ENCODE results near the gene RRM2.

RRM2 gene

GRCh38 chr2:10078001-10078400 lies 44.5 kb upstream of the RRM2 start:
- no peak for TF ChIP-seq CTCF (IDR thresholded peaks at IDR 0.05; ENCODE audit: control insufficient read depth, extremely low read depth, insufficient read depth)
- no peak for DNase-seq (ENCODE audit: low read depth)
- no peak overlapping the region for H3K4me3 ChIP-seq (ENCODE audit: low read depth, low read length)

GRCh38 chr2:10078704-10079265 lies 43.8 kb upstream of the RRM2 start:
- no peak overlapping the region for H3K4me3 ChIP-seq (ENCODE audit: low read depth, low read length)
- TF ChIP-seq CTCF (IDR thresholded peaks at IDR 0.05; ENCODE audit: control insufficient read depth, extremely low read depth, insufficient read depth) = no peak
- no peak for DNase-seq (ENCODE audit: low read depth)

DNA sequence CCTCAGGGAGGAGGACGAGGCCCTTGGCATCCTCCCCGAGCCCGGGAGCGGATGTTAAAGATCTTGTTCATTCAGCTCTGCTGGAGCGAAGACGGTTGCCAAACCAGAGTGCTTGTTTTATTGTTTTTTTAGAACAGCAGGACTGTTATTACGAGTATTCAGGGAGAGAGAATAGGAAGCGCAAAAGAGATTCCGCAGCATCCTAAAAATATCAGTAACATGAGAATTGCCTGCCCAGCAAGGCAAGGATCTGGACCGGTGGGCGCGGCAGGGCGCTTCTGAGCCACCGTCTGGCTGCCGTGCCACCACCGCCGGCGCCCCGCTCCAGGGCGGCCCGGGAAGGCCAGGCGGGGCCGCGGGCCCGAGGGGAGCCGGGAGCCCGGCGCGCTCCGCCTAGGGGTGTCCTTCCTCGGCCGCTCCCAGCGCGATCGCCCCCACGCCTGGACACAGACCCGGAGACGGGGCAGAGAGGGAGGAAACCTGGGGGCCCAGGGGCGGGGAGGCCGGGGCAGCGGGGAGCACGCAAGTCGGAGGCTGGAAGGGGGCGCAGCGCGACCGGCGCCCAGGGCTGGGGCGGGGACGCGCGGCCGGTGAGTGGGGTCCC lies 43.2 kb upstream of the RRM2 start:
- 0 out of 2 replicates have a peak, but pooled peaks have one; percentile 2 for TF ChIP-seq CTCF (IDR thresholded peaks at IDR 0.05; ENCODE audit: control insufficient read depth, extremely low read depth, insufficient read depth)
- DNase-seq (ENCODE audit: low read depth) = peak; percentile 66
- H3K4me3 ChIP-seq (ENCODE audit: low read depth, low read length) = no peak overlapping the region

GRCh38 chr2:10079870-10080535 lies 42.5 kb upstream of the RRM2 start, which contains the start of gene CYS1:
Gene CYS1 (minus strand): TSS chr2:10080411. CDS start chr2:10080223, 188 bp downstream.
- DNase-seq (ENCODE audit: low read depth) = no peak
- no peak within 1 kb of the TSS for H3K4me3 ChIP-seq (ENCODE audit: low read depth, low read length)
- 0 out of 2 replicates have a peak, but pooled peaks have one; percentile 3 for TF ChIP-seq CTCF (IDR thresholded peaks at IDR 0.05; ENCODE audit: control insufficient read depth, extremely low read depth, insufficient read depth)

- TF ChIP-seq CTCF (IDR thresholded peaks at IDR 0.05; ENCODE audit: control insufficient read depth, extremely low read depth, insufficient read depth) = no peak
- no peak for DNase-seq (ENCODE audit: low read depth)
Observed at GRCh38 chr2:10080536-10081304, 41.8 kb upstream of the RRM2 start.

GRCh38 chr2:10083046-10083445 lies 39.5 kb upstream of the RRM2 start:
- no peak for TF ChIP-seq CTCF (IDR thresholded peaks at IDR 0.05; ENCODE audit: control insufficient read depth, extremely low read depth, insufficient read depth)
- no peak overlapping the region for H3K4me3 ChIP-seq (ENCODE audit: low read depth, low read length)
- no peak for DNase-seq (ENCODE audit: low read depth)

More at GRCh38 chr2:10080536-10081304, 41.8 kb upstream of the RRM2 start:
- H3K4me3 ChIP-seq (ENCODE audit: low read depth, low read length) = no peak overlapping the region
